PFSK-1 (cell line): ENCODE measurements around the gene TTYH3.

Experiments
- POLR2AphosphoS5 ChIP-seq: IDR thresholded peaks from 2 replicates; pipeline ENCODE4 v1.6.1; 2012; ENCODE audit warnings: low read depth, mild to moderate bottlenecking, control low read depth, low read length, moderate library complexity
- TAF1 ChIP-seq: IDR thresholded peaks from 2 replicates; pipeline ENCODE4 v1.6.1; 2012; ENCODE audit warnings: low read length, control low read depth, borderline replicate concordance; ENCODE audit not compliant: insufficient read depth

GRCh38 chr7:2606539-2606936, 25.2 kb upstream of the TTYH3 start:
- no peak for TF ChIP-seq POLR2AphosphoS5
- no peak for TF ChIP-seq TAF1
